NCI-H2171 (cell line): ENCODE data around the gene AK4.
"Not testable (repeated sequence)": the region's sequence is repeated elsewhere in the genome, so short reads cannot be mapped to it uniquely, and the experiment has no call there.

Experiments used
- DNase-seq: peaks from one replicate; lab custom pipeline; 2025; lab: John Stamatoyannopoulos, UW

The AK4 gene

DNA sequence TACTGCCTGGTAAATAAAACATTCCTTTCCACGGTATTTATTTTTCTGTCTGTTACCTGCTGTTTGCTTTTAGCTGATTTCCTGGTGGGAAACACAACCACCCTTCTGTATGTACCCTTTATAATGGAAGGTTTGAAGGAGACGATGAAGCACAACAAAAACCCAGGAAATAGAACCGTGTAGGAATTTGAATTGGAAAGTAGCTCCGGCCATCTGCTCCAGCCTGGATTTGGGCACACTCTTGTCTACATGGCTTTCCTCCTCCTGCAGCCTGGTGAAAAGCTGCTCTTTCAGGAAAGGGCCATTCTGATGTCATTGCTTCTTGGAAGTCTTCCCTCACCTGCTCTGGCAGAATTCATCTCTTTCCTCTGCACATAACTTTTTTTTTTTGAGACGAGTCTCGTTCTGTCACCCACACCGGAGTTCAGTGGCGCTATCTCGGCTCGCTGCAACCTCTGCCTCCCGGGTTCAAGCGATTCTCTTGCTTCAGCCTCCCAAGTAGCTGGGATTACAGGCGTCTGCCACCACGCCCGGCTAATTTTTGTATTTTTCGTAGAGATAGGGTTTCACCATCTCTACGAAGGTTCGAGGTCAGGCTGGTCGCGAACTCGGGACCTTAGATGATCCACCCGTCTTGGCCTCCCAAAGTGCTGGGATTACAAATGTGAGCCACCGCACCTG lies 2.7 kb downstream of the AK4 start:
- DNase-seq: no peak

DNA sequence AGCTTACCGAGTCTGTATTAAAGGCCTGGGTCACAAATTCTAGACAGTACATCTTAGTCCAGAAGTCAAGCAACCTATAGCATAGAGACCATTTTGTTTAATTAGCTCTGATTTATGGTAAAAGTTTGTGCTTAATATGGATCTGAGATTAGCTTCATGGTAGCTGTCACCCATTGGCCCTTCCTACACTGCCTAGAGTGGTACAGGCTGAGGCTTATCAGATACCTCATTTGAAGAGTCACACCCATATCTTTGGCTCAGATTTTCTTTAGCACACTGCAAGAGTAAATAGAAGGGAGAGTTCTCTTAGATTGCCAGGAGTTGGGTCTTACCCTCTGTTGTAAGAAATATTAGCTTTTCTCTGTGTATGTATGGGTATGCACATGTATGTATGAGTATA lies 3.6 kb downstream of the AK4 start:
- no peak for DNase-seq

DNA sequence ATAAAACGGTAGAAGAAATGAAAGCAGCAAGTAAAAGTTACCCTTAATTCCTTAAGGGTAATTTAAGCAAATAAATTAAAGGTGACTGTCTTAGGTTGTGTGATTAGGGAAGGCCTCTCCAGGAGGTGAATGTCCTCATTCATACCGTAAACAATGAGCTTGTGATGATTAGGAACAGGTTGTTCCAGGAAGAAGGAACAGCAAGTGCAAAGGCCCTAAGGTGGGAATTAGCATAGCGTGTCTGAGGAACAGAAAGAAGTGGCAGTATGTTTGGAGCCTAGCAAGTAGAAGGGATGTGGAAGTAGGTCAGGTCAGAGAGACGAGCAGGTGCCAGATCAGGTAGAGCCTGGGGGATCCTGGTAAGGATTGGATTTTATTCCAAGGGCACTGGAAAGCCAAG lies 5.6 kb downstream of the AK4 start:
- DNase-seq: no peak

DNA sequence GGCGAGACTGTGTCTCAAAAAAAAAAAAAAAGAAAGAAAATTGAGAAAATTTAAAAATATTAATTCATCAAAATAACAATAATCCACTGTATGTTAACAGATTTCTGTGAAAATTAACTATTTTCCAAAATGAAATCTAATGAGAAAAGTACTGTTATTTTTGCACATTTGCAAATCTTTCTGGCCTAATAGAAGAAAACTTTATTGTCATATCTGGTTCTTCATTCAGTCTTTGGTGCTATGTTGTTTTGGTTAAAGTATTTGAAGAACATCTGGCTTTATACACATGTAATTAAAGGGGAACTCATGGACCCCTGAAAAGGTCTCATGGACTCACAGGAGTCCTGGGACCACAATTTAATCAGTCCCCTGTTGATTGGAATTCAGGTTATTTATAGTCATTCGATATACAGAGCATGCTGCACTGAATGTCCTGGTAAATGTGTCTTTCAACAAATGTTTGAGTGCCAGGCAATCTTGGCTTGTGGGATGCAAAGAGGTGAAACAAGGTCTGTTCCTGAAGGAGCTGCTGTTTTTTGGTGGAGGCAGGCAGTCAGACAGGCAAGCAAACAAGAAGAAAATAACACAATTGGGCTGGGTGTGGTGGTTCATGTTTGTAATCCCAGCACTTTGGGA lies 9.0 kb downstream of the AK4 start:
- no peak for DNase-seq

DNA sequence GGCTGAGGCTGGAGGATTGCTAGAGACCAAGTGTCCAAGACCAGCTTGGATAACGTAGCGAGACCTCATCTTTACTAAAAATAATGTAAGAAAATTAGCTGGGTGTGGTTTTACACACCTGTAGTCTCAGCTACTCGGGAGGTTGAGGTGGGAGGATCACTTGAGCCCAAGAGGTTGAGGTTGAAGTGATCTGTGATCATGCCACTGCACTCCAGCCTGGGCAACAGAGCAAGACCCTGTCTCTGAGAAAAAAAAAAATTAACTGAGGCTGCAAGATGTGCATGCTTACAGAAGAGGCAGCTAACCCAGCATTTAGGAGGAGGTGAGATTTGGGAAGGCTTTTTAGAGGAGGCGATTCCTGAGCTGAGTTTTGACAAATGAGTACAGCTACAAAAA lies 9.5 kb downstream of the AK4 start:
- no peak for DNase-seq

DNA sequence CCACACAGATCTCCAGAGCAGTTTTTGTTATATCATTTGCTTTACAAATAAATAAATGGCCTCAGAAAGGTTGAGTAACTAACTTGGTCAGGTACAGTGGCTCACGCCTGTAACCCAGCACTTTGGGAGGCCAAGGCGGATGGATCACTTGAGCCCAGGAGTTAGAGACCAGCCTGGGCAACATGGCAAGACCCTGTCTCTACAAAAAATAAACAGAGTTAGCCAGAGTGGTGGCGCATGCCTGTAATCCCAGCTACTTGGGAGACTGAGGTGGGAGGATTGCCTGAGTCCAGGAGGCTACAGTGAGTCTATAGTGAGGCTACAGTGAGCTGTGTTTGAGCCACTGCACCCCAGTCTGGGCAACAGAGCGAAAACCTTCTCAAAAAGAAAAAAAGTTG lies 11.3 kb downstream of the AK4 start:
- DNase-seq: not testable (repeated sequence)

DNA sequence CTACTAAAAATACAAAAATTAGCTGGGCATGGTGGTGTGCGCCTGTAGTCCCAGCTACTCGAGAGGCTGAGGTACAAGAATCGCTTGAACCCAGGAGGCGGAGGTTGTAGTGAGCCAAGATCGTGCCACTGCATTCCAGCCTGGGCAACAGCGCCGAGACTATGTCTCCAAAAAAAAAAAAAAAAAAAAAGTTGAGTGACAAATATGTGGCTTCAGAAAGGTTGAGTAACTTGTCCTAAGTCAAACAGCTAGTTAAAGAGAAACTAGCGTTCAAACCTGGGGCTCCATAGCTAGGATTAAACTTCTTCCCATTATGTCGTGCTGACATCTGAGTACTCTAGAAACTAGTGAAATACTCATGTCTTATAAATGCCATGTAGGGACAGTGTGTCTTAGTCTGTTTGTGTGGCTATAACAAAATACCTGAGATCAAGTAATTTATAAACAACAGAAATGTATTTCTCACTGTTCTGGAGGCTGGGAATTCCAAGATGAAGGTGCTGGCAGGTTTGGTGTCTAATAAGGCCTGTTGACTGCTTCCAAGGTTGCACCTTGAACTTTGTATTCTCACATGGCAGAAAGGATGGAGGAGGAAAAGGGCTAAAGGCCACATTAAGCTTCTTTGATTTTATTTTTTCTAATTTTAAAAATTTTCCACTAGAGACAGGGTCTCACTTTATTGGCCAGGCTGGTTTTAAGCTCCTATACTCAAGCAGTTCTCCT lies 12.0 kb downstream of the AK4 start:
- no peak for DNase-seq

DNA sequence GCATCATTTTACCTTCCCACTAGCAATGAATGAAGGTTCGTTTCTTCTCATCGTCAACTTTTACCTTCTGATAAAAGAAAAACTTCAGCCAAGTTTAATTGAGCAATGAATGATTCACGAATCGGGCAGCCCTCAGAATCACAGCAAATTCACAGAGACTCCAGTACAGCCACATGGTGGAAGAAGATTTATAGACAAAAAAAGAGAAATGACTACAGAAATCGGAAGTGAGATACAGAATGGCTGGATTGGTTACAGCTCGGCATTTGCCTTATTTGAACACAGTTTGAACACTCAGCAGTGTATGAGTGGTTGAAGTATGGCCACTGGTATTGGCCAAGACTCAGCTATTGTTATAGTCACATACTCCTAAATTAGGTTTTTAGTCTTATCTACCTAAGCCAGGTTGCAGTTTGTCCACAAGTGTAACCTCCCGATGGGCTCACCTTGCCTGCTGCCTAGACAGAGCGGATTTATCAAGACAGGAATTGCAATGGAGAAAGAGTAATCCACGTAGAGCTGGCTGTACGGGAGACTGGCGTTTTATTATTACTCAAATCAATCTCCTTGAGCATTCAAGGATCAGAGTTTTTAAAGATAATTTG lies 15.3 kb downstream of the AK4 start:
- no peak for DNase-seq

DNA sequence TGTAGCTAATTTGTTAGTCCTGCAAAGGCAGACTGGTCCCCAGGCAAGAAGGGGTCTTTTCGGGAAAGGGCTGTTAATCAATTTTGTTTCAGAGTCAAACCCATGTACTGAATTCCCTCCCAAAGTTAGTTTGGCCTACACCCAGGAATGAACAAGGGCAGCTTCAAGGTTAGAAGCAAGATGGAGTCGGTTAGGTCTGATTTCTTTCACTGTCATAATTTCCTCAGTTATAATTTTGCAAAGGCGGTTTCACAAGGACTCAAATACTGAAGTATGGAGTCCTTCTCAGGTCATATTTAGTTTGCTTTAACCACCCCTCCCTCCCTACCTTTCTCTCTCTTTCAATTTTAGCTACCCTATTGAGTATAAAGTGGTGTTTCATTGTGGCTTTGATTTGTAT lies 16.1 kb downstream of the AK4 start:
- DNase-seq: not testable (repeated sequence)

DNA sequence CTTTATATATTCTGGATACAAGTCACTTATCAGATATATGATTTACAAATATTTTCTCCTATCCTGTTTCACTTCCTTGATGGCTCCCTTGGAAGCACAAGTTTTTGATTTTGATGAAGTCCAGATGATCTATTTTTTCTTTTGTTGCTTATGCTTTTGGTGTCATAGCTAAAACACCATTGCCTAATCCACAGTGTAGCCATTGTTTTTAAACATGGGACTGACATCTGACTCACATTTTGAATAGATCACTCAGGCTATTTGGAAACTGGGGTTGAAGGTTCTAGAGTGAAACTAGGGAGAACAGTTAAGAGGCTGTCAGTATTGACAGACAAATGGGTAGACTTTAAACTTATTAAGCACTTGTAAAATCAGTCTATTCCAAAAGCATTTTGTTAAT lies 16.6 kb downstream of the AK4 start:
- no peak for DNase-seq

DNA sequence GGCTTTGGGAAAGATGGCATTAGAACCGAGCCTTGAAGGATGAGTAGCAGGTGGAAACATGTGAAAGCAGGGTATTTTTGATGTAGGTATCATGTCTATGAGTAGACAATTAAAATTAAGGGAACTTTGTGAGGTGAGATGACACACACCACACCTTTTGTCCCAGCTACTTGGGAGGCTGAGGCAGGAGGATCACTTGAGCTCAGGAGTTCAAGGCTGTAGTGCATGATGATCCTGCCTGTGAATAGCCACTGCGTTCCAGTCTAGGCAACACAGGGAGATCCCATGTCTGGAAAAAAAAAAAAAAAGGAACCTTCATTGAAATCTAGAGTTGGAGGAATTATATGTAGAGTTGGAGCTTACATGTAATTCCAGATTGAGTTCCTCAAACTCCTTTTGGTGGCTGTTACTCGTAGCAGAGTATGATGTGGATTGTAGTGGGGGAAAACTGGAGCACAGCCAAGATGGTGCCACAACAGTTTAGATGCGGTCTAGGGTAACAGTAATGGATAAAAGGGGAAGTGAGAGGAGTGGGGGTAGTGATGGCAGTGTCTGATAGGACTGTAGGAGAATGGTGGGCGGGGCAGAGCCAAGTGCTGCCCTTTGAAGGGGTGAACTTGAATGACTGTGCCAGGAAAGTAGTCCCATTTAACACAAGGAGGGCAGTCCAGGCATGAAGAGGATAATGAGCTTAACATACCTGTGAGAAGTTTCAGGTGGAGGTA lies 17.4 kb downstream of the AK4 start:
- DNase-seq: no peak

DNA sequence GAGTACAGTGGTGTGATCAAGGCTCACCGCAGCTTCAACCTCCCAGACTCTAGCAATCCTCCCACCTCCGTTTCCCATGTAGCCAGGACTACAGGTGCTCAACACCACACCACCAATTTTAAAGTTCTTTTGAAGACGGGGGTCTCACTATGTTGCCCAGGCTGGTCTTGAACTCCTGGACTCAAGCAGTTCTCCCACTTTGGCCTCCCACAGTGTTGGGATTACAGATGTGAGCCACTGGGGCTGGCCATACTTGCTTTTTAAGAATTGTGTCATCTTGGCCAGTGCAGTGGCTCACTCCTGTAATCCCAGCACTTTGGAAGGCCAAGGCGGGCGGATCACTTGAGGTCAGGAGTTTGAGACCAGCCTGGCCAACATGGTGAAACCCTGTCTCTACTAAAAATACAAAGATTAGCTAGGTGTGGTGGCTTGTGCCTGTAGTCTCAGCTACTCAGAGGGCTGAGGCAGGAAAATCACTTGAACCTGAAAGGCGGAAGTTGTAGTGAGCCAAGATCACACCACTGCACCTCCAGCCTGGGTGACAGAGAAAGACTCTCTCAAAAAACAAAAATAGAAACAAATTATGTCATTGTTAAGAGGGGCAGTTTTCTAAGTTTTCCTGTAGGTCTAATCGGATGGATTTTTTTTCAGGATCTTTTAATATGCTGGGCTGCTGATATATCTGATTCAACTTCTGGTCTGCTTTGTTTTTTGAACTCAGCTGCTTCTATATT lies 18.7 kb downstream of the AK4 start:
- no peak for DNase-seq

DNA sequence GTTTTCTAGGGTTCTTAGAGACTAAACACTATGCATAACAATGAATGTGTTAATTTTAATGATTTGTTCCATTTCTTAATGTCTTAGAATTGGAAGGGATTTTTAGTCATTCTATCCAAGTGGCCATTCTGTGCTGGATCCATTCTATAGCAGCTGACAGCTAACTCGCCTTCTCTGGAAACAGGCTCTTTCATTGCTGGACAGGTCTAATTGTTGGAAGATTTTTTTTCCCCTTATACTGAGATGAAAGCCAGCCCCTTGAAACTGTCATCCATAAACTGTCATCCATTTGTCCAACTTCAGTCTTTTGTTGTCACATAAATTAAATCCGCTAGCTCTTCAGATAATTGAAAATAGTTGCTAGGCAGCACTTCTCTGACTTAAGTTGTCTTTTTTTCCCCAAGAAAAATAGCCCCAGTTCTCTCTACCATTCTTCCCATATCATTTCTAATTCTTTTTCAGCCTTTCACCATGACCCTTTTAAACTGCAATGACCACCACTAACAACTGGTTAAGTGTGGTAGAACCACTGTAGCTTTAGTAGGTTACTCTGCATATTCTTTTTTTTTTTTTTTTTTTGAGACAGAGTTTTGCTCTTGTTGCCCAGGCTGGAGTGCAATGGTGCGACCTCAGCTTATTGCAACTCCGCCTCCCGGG lies 19.7 kb downstream of the AK4 start:
- no peak for DNase-seq

DNA sequence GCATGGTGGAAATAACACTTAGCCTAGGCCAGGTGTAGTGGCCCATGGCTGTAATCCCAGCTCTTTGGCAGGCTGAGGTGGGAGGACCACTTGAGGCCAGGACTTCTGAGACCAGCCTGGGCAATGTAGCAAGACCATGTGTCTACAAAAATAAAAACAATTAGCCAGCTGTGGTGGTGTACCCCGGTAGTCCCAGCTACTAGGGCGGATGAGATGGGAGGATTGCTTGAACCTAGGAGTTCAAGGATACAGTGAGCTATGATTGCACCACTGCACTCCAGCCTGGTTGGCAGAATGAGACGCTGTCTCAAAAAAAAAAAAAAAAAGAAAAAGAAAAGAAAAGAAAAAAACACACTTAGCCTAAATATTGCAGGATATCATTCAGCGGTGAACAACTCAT lies 20.9 kb downstream of the AK4 start:
- no peak for DNase-seq

DNA sequence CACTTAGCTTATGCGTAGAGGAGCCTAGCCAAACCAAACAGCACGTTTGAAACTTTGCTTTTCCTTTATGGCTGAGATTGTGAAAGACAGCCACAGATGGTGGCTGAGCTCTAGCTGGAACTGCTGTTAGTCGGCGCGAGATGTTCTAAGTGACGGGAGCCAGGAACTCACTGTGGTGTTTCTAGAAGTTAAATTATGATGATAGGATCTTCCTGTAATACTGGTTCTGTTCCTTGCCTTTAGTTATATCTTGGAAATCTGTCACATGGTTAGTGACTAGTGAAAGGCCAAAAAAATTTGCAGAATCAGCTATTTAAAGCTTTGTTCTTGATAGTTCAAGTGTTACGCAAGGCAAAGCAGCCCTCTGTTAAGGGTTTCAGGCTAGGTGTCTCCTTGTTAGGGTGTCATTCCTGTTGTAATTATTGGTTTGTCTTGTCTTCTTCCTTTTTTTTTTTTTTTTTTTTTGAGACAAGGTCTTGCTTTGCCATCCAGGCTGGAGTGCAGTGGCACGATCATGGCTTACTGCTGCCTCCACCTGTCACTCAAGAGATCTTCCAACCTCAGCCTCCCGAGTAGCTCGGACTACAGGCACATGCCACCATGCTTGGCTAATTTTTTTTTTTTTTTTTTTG lies 22.6 kb downstream of the AK4 start:
- DNase-seq: no peak

DNA sequence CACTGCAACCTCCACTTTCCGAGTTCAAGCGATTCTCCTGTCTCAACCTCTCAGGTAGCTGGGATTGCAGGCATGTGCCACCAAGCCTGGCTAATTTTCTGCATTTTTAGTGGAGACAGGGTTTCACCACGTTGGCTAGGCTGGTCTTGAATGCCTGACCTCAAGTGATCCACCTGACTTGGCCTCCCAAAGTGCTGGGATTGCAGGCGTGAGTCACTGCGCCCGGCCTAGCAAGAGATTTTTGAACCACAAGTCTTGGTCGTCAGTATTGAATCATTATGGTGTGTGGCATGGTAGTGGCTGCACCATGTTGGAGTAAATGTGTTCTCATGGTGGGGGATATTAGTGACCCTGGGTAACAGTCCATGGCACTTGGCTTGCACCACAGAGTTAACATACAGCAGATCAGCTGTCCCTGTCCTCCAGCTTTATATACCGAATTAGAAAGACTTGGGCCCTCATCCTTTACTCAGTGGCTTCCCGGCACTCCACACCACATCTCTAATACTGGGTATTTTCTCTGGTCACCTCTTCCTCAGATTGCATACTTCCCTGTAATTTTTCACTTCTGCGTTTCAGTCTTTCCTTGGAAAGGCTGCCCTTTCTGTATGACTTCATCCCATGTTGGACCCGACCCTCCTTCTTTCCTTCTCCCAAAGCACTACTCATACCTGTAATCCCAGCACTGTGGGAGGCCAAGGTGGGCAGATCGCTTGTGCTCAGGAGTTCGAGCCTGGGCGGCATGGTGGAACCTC lies 25.1 kb downstream of the AK4 start:
- no peak for DNase-seq

DNA sequence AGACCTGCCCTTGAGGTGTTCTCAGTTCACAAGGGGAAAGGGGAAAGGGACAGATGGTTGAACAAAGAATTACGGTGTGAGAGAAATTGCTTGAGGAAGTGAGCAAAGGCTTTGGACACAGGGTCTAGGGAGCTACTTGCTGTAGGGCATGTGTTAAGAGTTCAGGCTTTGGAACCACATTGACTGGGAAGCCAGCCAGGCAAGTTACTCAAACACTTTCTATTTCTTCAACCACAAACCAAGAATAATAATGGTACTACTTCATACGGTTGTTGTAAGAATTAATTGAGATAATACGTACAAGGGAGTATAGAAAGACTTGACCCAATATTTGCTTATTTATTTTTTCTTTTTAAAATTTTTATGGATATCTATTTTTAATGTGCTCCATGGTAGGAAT lies 26.6 kb downstream of the AK4 start:
- DNase-seq: no peak

DNA sequence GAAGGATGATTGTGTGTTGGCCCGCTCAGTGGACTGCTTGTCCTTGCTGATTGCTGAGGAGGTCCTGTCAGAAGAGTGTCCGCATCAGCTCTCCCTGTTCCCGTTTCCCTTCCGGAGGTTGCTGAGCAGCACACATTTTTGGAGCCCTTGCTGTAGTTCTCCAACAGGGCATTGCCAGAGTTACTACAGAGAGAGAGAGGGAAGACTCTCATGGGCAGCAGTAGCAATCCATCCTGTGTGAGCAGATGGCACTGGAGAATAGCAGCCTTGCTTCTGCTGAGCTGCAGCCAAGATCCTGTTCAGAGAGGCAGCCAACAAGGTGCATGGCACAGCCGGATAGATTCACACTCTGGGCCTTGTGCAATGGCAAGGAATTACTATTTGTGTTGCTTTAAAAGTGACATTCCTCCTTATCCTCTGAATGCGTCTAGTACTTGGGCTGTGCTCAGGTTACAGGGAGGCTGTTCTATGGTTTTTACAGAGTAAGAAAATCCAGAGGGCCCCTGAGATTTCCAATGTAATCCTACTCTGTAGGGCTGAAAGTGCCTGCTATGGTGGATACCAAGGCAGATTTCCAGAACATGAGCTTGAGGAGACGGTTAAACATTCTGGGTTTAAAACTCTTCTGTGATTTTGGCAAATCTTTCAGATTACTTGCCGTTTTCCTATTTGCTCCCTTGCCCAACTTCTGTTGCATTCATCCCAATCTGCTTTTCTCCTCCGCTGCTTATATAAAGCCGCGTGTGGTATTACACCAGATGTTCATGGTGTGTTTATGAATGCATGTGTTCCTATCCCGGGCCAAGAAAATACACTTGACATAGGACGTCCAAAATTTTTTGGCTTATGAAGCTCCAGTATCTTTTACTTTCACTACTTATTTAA lies 27.4 kb downstream of the AK4 start:
- DNase-seq: peak; percentile 53

DNA sequence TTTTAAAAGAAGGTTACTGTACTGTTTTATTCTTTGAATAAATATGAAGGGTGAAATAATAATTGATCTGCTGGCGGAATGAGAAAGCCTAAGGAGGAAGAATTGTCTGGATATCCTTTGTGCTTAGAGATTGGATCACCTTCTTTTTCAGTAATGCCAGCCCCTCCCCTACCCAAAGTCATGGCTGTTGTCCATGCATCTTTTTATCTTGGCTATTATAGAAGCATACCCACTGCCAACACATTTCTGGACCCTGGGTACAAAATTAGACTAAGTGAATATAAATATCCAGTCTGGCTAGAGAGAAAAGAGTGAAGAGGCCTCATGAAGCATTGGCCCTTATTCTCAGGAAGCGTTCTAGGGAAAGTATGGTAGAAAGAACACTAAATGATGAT lies 28.1 kb downstream of the AK4 start:
- DNase-seq: no peak
